Measurements from ENCODE around the gene CCDC7.
"Not testable (repeated sequence)": the region's sequence is repeated elsewhere in the genome, so short reads cannot be mapped to it uniquely, and the experiment has no call there.

The CCDC7 gene

DNA sequence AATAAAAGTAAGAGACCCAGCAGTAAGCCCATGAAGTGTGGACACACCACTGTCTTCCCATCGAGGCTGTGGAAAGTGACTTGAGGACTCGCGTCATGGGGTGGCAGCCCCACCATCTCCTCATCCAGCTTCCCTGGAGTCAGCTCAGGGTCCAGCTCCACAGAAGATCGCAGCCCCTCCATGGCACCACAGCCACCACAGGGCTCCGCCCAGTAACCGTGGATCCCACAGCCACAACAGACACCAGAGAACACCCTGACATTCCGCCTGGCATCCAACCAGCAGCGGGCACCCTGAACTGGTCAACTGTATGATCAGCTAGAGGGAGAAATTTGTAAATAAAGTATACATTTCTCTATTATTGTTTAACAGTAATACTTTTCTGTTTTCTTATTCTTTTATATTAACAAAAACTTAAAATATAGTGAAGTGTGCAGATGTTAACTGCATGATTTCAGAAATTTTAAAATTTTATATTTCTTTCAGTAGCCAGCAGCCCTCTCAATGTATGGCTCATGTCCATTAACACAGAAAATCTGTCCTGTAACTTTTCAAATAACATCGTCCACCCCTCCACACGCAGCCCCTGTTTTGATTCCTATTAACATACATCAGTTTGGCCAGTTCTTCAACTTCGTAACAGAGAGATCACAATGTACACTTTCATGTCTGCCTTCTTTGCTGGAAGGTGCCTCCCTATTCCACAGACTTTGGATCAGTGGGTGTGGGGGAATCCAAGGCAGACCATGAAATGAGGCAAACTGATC lies 442.4 kb downstream of the CCDC7 start:
- no peak for DNase-seq (ENCODE audit: low read depth)

DNA sequence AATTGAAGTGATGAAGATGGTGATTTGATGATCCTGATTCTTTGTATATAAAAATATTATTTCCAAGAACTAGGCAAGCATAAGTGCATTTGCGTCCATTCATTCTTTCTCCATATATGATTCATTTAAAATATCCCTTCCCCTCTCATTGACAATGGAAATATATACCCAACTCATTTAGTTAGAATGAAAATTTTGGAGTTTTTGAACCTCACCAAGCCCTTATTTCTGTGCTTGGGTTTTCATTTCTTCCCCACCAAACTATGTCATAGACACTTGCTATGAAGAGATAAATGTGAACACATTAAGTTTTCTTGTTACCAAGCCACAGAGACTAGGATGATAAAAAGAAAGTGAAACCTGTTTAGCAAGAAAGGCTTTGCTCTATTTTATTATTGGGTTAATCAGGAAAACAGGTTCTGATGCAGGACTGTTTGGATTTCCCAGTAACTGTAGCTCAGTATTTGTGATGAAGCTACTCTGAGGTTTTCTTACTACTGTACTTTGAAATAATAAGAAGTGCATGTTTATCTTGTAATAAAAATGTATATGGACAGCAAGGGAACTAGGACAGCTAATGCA lies 443.8 kb downstream of the CCDC7 start:
- no peak for DNase-seq (ENCODE audit: low read depth)

DNA sequence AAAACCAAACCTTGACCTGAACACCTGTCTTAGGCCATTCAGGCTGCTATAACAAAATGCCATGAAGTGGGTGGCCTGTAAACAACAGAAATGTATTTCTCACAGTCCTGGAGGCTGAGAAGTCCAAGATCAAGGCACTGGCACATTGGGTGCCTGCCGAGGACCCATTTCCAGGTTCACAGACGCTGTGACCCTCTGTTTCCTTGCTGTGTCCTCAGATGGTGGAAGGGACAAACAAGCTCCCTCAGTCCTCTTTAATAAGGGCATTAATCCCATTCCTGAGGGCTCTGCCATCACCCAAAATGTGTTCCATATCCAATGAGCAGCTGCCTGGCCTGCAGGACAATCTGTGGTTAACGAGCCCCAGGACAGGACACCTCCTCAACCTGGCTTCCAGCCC lies 444.5 kb downstream of the CCDC7 start:
- DNase-seq (ENCODE audit: low read depth): no peak

DNA sequence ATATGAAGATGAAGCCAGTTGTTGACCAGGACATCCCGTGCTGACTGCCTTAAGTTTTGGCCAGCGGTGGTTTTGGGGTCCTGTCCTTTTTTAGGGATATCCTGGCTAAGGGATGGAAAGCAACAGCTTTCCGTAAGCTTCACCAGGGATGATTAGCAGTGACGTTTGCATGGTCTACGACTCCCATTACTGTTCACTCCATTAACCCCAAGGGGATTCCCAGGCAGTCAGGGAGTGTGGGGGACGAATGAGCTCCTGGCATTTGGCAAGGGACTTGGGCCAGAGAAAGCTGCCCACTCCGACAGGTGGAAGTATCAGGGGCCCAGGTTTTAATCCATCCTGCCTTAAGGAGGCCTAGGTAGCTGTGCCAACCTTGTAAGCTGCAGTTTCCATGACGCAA lies 445.3 kb downstream of the CCDC7 start:
- DNase-seq (ENCODE audit: low read depth): no peak

DNA sequence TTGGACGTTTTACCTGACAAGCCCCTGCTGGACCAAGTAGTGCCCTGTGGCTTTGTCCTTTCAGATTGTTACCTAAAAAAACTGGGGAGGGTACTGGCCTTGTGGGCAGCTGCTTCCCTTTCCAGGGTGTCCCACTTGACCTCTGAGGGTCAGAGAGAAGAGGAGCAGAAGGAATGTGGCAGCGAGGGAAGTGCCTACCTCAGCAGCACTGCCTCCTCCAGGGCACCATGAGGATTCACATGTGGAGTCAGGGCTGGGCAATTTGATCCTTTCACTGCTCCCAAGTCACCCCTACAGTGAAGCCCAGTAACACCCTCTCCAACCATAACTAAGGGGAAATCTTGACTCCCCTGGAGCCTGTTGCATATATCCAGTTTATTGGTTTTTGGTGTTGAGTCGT lies 447.5 kb downstream of the CCDC7 start:
- no peak for DNase-seq (ENCODE audit: low read depth)

DNA sequence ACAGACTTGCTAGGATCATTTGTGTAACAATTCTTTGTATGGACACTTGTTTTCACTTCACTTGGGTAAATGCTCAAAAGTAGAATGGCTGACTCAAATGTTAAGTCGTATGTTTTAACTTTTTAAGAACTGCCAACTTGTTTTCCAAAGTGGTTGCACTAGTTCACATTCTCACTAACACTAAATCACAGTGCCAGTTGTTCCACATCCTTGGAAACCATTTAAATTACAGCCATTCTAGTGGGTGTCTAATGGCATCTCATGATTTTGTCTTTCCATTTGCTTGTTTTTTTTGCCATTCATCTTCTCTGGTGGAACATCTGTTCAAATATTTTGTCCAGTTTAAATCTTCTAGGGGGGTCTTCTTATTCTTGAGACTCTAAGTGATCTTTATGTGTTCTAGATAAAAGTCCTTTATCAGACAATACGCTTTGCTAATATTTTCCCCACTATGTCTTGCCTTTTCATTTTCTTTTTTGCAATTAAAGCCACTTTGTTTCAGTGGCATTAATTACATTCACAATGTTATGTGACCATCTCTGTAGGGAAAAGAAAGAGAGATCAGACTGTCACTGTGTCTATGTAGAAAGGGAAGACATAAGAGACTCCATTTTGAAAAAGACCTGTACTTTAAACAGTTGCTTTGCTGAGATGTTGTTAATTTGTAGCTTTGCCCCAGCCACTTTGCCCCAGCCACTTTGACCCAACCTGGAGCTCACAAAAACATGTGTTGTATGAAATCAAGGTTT lies 448.1 kb downstream of the CCDC7 start:
- DNase-seq (ENCODE audit: low read depth): no peak

DNA sequence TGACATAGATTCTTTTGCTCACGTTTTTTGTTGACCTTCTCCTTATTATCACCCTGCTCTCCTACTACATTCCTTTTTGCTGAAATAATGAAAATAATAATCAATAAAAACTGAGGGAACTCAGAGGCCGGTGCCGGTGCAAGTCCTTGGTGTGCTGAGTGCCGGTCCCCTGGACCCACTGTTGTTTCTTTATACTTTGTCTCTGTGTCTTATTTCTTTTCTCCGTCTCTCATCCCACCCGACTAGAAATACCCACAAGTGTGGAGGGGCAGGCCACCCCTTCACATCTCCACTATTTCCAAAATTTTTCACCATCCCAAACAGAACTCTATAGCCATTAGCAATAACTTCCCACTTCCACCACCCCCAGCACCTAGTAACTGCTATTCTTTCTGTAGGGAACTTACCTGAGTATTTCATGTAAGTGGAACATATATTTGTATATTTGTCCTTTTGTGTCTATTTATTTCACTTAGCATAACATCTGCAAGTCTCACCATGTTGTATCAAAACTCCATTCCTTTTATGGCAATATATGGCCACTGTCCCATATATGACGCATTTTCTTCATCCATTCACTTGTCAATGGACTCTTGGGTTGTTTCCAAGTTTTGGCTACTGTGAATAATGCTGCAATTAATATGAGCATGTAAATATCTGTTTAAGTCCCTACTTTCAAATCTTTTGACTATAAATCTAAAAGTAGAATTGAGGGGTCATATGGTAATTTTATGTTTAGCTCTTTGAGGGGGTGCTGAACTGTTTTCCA lies 449.4 kb downstream of the CCDC7 start:
- not testable (repeated sequence) for DNase-seq (ENCODE audit: low read depth)

DNA sequence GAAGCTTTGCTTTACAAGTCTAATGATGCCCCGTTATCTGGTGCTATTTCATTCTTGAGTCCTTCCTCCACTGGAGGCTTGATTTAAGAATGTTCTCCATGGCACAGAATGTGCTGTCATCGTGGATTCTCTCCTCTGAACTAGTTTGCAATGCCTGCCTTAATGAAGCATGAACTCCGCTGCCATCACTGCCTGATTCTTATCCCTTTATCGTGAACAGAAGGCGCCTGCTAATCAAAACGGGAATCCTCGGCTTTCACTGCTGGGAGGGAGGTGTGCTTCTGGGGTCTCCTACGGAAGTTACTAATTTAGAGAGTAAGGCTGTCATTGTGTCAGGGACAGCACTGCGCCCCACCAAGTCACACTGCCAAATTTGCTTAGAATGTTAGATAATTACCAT lies 455.9 kb downstream of the CCDC7 start:
- no peak for DNase-seq (ENCODE audit: low read depth)

DNA sequence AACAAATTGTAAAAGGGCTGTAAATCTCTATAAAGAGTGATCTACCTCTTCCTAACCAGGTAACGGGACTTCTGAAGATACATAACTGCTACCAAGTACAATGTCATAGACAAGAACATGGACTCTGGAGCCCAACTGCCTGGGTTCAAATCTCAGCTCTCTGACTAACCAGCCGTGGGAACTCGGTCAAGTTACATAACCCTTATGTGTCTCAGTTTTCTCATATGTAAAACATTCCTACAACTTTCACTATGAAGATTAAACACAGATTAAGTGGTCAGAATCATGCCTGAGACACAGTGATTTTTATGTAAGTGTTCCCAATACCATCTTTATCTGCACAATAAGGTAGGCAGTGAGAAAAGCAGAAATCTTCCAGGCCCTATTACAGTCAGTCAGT lies 459.5 kb downstream of the CCDC7 start:
- no peak for DNase-seq (ENCODE audit: low read depth)

DNA sequence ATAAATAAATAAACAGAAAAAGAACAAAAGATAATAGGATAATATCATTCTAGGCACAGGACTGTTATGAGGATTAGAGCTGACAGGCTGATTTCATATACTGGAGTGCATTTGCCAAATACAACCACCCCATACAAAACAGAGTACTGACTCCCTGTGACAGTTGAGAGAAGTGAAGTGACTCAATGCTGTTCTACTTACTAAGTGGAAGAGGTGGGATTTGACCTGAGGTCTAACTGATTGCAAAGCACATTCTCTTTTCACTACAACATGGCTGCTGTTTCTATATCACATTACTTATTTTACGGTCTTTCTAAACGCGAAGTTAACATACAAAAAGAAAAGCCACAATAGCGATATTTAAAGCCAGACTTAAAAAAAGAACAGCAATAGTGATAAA lies 460.7 kb downstream of the CCDC7 start:
- no peak for DNase-seq (ENCODE audit: low read depth)

DNA sequence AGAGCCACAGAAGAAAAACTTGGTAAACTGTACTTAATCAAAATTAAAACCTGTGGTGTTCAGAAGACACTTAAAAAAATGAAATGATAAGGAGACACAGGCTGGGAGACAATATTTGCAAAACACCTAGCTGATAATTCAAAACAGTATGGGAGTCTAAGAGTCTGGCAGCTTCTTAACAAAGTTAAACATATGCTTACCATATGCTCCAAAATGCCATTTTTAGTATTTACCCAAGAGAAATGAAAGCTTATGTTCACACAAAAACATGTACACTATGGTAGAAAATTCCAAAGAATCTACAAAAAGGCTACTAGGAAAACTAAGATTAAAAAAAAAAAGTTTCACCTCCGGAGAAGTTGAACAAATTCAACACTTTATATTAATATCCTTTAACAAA lies 463.5 kb downstream of the CCDC7 start:
- DNase-seq (ENCODE audit: low read depth): no peak

DNA sequence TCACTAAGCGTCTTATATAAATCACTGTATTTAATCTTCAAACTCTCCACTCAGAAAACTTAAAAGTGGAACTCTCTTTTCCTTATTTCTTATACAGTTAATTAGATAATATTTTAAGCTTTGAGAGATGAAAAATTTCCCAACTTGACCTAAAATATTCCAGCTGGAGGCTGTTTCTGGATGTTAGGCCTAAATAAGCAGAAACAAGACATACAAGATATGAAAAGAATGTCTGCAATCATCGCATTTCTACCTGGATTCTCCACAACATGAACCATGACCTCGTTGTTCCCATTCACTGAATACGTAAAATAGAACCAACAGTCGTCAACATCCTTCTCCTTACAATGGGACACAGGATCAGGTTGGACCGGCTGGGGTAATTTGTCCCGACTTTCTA lies 464.0 kb downstream of the CCDC7 start:
- DNase-seq (ENCODE audit: low read depth): not testable (repeated sequence)

DNA sequence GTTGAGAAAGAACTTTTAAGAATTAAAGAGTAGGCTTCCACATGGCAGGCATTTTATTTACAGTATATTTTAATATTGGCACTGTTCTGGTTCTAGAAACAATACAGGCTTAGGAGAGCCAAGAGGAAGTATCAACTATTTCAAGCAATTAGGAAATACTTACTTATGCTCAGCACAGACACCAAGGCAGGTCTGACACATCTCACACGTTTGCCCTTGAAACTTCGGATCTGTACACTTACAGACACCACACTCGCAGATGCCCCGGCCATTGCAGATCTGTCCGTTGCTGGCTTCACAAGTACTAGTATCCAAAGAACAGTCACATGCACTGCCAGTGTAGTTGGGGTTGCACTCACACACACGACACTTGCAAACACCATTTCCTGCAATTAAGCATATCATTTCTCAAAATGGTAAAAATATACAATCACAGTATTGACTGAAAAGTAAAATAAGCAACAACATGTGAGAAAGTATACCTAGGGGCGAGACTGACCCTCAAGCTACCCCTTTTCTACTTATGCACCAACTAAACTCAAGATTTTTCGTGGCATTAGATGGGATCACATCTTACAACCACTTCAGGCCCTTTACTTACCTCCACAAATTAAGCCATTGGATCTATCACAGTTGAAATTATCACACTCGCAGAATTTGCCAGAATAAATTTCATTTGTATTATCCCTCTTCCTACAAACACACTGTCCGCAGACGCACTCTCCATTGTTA lies 465.5 kb downstream of the CCDC7 start:
- DNase-seq (ENCODE audit: low read depth): no peak

DNA sequence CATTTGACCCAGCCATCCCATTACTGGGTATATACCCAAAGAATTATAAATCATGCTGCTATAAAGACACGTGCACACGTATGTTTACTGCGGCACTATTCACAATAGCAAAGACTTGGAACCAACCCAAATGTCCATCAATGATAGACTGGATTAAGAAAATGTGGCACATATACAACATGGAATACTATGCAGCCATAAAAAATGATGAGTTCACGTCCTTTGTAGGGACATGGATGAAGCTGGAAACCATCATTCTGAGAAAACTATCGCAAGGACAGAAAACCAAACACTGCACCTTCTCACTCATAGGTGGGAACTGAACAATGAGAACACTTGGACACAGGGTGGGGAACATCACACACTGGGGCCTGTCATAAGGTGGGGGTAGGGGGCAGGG lies 471.9 kb downstream of the CCDC7 start:
- not testable (repeated sequence) for DNase-seq (ENCODE audit: low read depth)

DNA sequence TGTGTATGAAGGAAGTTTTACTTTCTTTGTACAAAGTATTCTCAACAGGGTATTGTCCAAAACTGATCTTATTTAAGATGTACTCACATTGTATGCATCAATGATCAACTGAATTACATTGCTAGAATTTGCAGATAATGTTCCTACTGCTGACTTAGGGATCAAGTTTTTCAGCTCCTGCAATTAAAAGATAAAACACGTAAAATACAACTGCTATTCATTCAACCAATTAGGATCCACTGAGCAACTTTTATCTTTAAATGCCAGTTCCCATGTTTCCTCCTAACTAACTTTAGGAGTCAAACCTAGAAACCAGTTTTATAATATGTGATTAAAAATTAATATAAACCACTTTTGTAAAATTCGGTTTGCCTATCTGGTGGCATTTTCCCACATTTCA lies 476.2 kb downstream of the CCDC7 start:
- no peak for DNase-seq (ENCODE audit: low read depth)

DNA sequence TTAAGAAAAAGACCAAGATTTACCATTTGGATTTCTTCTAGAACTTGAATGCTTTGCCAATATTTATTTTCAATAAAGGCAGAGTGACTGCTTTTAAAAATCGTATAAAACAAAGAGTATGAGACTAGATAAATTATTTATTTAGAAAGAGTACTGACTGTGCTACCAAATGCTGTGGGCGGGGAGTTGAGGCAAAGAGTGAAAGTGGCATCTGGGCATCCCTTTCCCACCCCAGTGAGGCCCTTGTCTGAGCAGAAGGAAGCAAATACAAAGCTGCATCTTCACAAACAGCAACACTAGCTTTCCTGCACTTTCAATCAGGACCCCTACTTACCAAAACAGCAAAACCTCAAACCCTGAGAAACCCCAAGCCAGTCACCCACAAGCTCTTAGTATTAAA lies 477.2 kb downstream of the CCDC7 start:
- no peak for DNase-seq (ENCODE audit: low read depth)

DNA sequence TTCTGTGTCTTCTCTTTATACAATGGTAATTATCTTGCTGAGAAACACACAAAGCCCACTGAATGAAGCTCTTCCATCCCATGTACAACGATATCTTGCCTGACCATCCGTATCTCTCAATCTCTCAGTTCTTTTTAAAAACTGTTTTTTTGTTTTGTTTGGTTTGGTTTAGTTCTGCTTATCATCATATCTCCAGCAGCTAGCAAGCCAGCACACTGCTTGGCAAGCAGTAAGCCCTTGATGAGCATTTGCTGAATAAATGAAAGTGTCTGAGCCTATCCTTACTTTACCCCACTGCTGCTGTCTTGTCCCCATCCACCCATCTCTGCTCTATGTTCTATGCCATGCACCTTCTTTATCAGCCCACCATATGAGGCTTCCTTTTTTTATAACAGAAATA lies 477.9 kb downstream of the CCDC7 start:
- no peak for DNase-seq (ENCODE audit: low read depth)

All from activated T-cell treated with anti-CD3 and anti-CD28 coated beads for 48 hours (primary cell).